ENCODE results near the gene THOC3. TPM values are rescaled to one million over a fixed set of nuclear protein-coding genes. Genes with fewer than 3 reads are reported as not detected.
"Not testable (repeated sequence)": the region's sequence is repeated elsewhere in the genome, so short reads cannot be mapped to it uniquely, and the experiment has no call there.

The THOC3 gene
- total RNA-seq (10 to 100 TPM in 3 of 4 donors, 1 to 10 TPM in 1; 5.9 to 14.2 (median 11.4) TPM), polyA plus RNA-seq (5.6 TPM)
- long read RNA-seq, donor 1, transcript THOC3-201 (6 exons, 1,589 nt) = major isoform, 36 of 42 reads
- long read RNA-seq, donor 1, partial matches to known transcripts = 0 of 42 reads
- long read RNA-seq, donor 1, other reads (novel, unspliced or antisense) = 6 of 42 reads
- long read RNA-seq, donor 2, transcript THOC3-201 (6 exons, 1,589 nt) = major isoform, 20 of 21 reads
- long read RNA-seq, donor 2, partial matches to known transcripts = 0 of 21 reads
- long read RNA-seq, donor 2, other reads (novel, unspliced or antisense) = 1 of 21 reads
- long read RNA-seq, donor 3, transcript THOC3-201 (6 exons, 1,589 nt) = major isoform, 41 of 46 reads
- long read RNA-seq, donor 3, partial matches to known transcripts = 0 of 46 reads
- long read RNA-seq, donor 3, other reads (novel, unspliced or antisense) = 5 of 46 reads
- long read RNA-seq, donor 4, transcript THOC3-201 (6 exons, 1,589 nt) = major isoform, 6 of 6 reads
- long read RNA-seq, donor 4, partial matches to known transcripts = 0 of 6 reads
- long read RNA-seq, donor 4, other reads (novel, unspliced or antisense) = 0 of 6 reads

DNA sequence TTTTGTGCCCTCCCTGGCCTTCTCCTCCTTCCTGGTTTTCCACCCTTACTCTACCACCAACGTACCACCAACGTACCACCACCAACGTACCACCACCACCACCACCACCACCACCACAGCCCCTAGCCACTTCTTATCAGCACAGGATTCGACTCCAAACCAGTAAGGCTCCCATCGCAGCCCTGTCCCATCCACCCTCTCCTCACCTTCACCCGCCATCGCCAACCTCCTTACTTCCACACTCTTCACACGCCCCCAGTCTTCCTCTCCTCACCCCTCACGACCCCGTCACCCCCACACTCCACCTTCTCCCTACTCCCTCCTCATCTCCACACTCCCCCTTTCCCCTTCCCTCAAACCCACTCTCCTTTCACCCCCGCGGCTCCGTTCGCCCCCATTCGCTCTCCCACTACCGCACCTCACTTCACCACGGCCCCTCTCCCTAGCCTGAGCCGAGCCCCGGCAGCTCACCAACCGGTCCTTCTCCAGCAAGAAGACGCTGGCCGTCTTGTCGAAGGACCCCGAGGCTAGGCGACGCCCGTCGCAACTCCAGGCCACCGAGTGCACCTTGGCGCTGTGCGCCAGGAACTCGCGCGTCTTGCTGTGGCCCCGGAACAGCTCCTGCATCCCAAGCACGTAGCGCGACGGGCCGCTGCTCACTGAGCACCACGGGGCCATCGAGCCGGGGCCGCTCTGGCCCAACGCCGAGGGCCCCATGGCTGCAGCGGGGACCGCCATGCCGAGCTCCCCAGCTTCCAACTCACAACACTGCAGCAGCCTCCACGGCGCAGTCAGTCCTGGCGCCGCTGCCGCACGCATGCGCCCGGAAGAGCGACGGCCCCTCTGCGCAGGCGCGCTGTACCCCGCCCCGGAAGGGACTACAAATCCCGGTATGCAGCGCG lies at the start of gene THOC3:
TSS of gene THOC3 (minus strand) at position 845 of the 902 bp plus-strand sequence. CDS start at position 738, 107 bp downstream.
- H3K27ac ChIP-seq (ENCODE audit: low read length); H3K27me3 ChIP-seq (ENCODE audit: control insufficient read depth, insufficient read depth); H3K9me3 ChIP-seq (ENCODE audit: control insufficient read depth, low read length); H3K4me1 ChIP-seq (ENCODE audit: control insufficient read depth, insufficient read depth, low read length); intact Hi-C loops (cut with DNase I): not testable (repeated sequence)
- DNase-seq = peak; percentile 75 to 92 (median 91)
- peak; percentile 100 for ATAC-seq
- 1% methylated on average over 52 of the region's 67 CpGs for WGBS
- H3K4me3 ChIP-seq (ENCODE audit: low read length) = peak within 1 kb of the TSS; percentile 43

DNA sequence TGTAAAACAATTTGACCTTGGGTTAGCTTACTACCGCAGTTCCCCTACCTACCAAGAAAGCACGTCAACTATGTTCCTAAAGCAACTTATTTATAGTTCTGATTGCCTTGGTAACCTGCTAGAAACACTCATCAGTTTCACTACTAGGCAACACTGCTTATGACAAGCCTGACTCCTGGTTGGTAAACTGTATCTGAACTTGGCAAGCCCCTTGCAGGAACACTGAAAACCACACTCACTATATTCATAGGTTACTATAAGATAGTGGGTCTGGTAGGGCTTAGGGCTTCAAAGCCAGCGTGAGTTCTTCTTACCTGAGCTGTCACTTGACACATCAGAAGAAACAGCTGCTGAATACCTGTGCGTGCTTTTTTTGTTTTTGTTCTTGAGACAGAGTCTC lies 49.2 kb upstream of the THOC3 start:
- intact Hi-C loops (cut with DNase I); ATAC-seq: not testable (repeated sequence)

GRCh38 chr5:176014360-176014759 lies 46.2 kb upstream of the THOC3 start:
- whole genome bisulfite sequencing = 86% methylated on average over 6 of the region's 6 CpGs

More for the DNA sequence above, 49.2 kb upstream of the THOC3 start:
- H3K27me3 ChIP-seq (ENCODE audit: control insufficient read depth, insufficient read depth); H3K9me3 ChIP-seq (ENCODE audit: control insufficient read depth, low read length); H3K4me1 ChIP-seq (ENCODE audit: control insufficient read depth, insufficient read depth, low read length); H3K27ac ChIP-seq (ENCODE audit: low read length); DNase-seq; H3K4me3 ChIP-seq (ENCODE audit: low read length): not testable (repeated sequence)
- WGBS = no CpG with 5 or more reads among the region's 4 CpGs

DNA sequence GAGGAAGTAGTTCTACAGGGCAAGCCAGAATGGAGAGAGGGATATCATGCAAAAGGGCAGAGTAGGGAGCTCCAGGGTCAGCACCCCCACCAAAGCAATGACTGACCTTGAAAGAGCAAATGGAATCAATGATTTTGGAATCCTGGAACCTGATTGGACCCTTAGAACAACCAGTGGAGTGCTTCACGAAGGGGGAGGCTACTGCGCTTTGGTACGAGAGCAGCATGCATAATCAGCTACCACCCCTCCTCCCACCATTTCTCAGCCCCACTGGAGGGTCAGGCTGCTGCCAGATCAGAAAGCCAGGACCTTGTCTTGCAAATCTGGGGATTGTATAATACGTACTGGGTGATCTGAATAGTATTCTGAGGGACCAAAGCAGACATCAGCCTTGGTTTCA lies 43.0 kb upstream of the THOC3 start:
- H3K27ac ChIP-seq (ENCODE audit: low read length); intact Hi-C loops (cut with DNase I); H3K4me1 ChIP-seq (ENCODE audit: control insufficient read depth, insufficient read depth, low read length); H3K27me3 ChIP-seq (ENCODE audit: control insufficient read depth, insufficient read depth); ATAC-seq; DNase-seq; H3K4me3 ChIP-seq (ENCODE audit: low read length); H3K9me3 ChIP-seq (ENCODE audit: control insufficient read depth, low read length): not testable (repeated sequence)
- whole genome bisulfite sequencing = 57% methylated on average over 4 of the region's 4 CpGs

More at GRCh38 chr5:176014360-176014759, 46.2 kb upstream of the THOC3 start:
- DNase-seq; ATAC-seq; H3K9me3 ChIP-seq (ENCODE audit: control insufficient read depth, low read length); H3K4me1 ChIP-seq (ENCODE audit: control insufficient read depth, insufficient read depth, low read length); H3K4me3 ChIP-seq (ENCODE audit: low read length); intact Hi-C loops (cut with DNase I); H3K27ac ChIP-seq (ENCODE audit: low read length); H3K27me3 ChIP-seq (ENCODE audit: control insufficient read depth, insufficient read depth): not testable (repeated sequence)

DNA sequence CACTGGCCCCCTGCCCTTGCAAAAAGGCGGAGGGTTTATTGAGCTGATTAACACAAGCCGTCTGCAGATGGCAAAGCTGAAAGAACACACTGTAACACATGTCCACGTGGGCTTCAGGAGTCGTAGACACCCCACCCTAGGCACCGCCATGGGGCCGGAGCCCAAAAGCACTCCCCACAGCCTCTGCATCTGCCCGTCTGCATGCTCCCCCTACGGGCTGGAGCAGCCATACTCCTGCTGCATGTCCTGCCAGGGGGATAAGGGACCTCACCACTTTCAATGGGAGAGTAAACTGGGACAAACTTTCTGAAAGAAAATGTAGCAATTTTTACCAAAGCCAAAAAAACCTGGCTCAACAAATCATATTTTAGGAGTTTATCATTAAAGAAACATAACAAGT lies 42.1 kb upstream of the THOC3 start:
- intact Hi-C loops (cut with DNase I); H3K4me3 ChIP-seq (ENCODE audit: low read length); H3K9me3 ChIP-seq (ENCODE audit: control insufficient read depth, low read length); H3K27me3 ChIP-seq (ENCODE audit: control insufficient read depth, insufficient read depth); ATAC-seq; H3K27ac ChIP-seq (ENCODE audit: low read length); H3K4me1 ChIP-seq (ENCODE audit: control insufficient read depth, insufficient read depth, low read length); DNase-seq: not testable (repeated sequence)
- WGBS = 71% methylated on average over 7 of the region's 8 CpGs

DNA sequence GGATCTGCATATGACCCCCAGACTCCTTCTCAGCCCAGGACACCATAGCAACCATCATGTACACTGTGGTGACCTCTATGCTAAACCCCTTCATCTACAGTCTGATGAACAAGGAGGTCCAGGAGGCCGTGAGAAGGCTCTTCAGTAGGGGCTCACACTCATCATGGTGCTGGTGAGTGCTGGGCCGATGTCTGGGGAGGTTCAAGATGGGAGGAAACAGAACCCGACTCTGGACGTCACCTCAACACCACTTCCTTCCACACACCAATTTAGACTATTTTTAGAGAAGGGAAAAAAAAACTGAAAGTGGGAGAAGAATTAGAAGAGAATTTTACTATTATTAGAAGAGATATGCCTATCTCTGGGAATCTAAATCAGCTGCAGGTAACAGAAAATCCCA lies 39.1 kb upstream of the THOC3 start:
- H3K4me1 ChIP-seq (ENCODE audit: control insufficient read depth, insufficient read depth, low read length); H3K9me3 ChIP-seq (ENCODE audit: control insufficient read depth, low read length); H3K27me3 ChIP-seq (ENCODE audit: control insufficient read depth, insufficient read depth); H3K4me3 ChIP-seq (ENCODE audit: low read length); H3K27ac ChIP-seq (ENCODE audit: low read length); intact Hi-C loops (cut with DNase I); DNase-seq; ATAC-seq: not testable (repeated sequence)
- WGBS = 40% methylated on average over 2 of the region's 4 CpGs

- ATAC-seq; H3K27me3 ChIP-seq (ENCODE audit: control insufficient read depth, insufficient read depth); H3K4me1 ChIP-seq (ENCODE audit: control insufficient read depth, insufficient read depth, low read length); intact Hi-C loops (cut with DNase I); H3K4me3 ChIP-seq (ENCODE audit: low read length); H3K9me3 ChIP-seq (ENCODE audit: control insufficient read depth, low read length); H3K27ac ChIP-seq (ENCODE audit: low read length): not testable (repeated sequence)
- WGBS = 95% methylated on average over 13 of the region's 13 CpGs
- peak in 1 of 3 donors; percentile 19 for DNase-seq
Observed at GRCh38 chr5:176006819-176007218, 38.7 kb upstream of the THOC3 start.

DNA sequence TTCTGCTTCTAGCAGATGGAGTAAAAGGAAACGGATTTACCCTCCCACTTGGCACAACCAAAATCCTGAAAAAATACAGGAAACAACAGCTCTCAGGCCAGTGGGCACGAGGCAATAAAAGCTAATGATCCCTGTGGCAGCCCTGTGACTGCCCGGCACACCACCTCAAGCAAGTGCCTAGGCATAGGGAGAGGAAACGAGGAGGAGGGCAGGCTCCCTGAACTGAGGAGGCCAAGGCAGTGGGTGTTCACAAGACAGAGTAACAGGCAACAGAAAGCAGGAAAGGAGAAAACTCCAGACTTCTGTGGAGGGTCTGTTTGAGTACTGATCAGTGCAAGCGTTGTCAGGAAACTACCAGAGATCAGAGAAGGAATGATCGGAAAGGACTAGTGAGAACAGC lies 29.9 kb upstream of the THOC3 start:
- DNase-seq; H3K4me1 ChIP-seq (ENCODE audit: control insufficient read depth, insufficient read depth, low read length); H3K9me3 ChIP-seq (ENCODE audit: control insufficient read depth, low read length); intact Hi-C loops (cut with DNase I); H3K4me3 ChIP-seq (ENCODE audit: low read length); ATAC-seq; H3K27ac ChIP-seq (ENCODE audit: low read length); H3K27me3 ChIP-seq (ENCODE audit: control insufficient read depth, insufficient read depth): not testable (repeated sequence)
- WGBS = 36% methylated on average over 3 of the region's 6 CpGs

DNA sequence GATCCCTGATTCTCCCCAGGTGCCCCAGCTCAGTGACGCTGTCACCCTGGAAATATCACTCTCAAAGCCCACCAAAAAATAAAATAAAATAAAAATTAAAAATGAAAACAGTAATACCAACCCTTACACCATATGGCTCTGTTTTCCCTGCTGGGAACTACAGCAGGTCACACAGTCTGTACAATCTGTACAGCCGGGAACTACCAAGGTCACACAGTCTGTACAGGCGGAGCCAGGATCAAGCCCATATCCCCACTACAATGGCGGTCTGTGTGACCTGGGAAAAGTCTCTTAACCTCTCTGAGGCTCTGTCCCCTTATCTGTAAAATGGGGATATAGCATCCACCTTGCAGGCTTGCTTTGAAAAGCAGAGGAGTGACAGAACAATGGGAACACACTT lies 29.4 kb upstream of the THOC3 start:
- DNase-seq; H3K9me3 ChIP-seq (ENCODE audit: control insufficient read depth, low read length); H3K27me3 ChIP-seq (ENCODE audit: control insufficient read depth, insufficient read depth); ATAC-seq; intact Hi-C loops (cut with DNase I); H3K27ac ChIP-seq (ENCODE audit: low read length); H3K4me1 ChIP-seq (ENCODE audit: control insufficient read depth, insufficient read depth, low read length); H3K4me3 ChIP-seq (ENCODE audit: low read length): not testable (repeated sequence)
- no CpG with 5 or more reads among the region's 4 CpGs for WGBS

DNA sequence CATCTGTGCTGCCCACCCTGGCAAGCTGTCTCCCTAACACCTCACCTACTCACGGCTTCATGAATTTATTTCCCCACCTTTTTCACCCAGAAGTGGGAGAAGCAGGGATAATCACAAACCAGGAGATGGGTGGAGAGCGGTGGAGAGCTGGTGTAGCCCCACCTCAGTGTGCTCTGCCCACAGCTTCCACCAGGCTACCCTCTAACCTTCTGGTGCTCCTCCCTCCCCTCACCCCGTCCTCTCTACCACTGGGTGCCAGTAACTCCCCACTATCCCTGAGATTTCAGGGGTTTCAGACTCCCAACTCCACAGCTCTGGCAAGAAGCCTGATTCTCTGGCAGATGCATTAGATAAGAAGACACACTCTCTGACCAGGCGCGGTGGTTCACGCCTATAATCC lies 28.7 kb upstream of the THOC3 start:
- H3K4me3 ChIP-seq (ENCODE audit: low read length); H3K9me3 ChIP-seq (ENCODE audit: control insufficient read depth, low read length); intact Hi-C loops (cut with DNase I); DNase-seq; H3K27me3 ChIP-seq (ENCODE audit: control insufficient read depth, insufficient read depth); H3K27ac ChIP-seq (ENCODE audit: low read length); H3K4me1 ChIP-seq (ENCODE audit: control insufficient read depth, insufficient read depth, low read length); ATAC-seq: not testable (repeated sequence)
- WGBS = no CpG with 5 or more reads among the region's 6 CpGs

- H3K9me3 ChIP-seq (ENCODE audit: control insufficient read depth, low read length); DNase-seq; H3K27ac ChIP-seq (ENCODE audit: low read length); ATAC-seq; H3K27me3 ChIP-seq (ENCODE audit: control insufficient read depth, insufficient read depth); H3K4me1 ChIP-seq (ENCODE audit: control insufficient read depth, insufficient read depth, low read length); H3K4me3 ChIP-seq (ENCODE audit: low read length); intact Hi-C loops (cut with DNase I): not testable (repeated sequence)
- no CpG with 5 or more reads among the region's 6 CpGs for WGBS
Observed at GRCh38 chr5:175995506-175995905, 27.4 kb upstream of the THOC3 start.
